Activated CD4-positive, alpha-beta T cell treated with anti-CD3 and anti-CD28 coated beads, Interleukin-2, Interleukin-6, amounts not matched to agents 100 ng/mL and 50 ng/mL, durations not matched to agents 16 hours and 8 hours (primary cell): ENCODE results near the gene P4HA2.

Source experiments
- DNase-seq: peaks from one replicate; pipeline ENCODE4 v3.0.0-alpha.2; 2020

Gene P4HA2

GRCh38 chr5:132227485-132228240 lies at the start of gene P4HA2:
Gene P4HA2, minus strand, starts transcription at chr5:132227853. Its CDS starts 9,227 bp downstream, at chr5:132218626.
- peak; percentile 73 for DNase-seq

- DNase-seq = no peak
Observed at GRCh38 chr5:132277256-132277655, 49.6 kb upstream of the P4HA2 start.

GRCh38 chr5:132275367-132276220 lies 47.9 kb upstream of the P4HA2 start:
- DNase-seq = no peak

GRCh38 chr5:132274050-132274792 lies 46.6 kb upstream of the P4HA2 start:
- DNase-seq = no peak

GRCh38 chr5:132273631-132274030 lies 46.0 kb upstream of the P4HA2 start:
- no peak for DNase-seq

GRCh38 chr5:132272311-132273210 lies 44.9 kb upstream of the P4HA2 start:
- peak; percentile 76 for DNase-seq

GRCh38 chr5:132271251-132272246 lies 43.9 kb upstream of the P4HA2 start:
- DNase-seq = peak; percentile 15

- no peak for DNase-seq
Observed at GRCh38 chr5:132270706-132271105, 43.1 kb upstream of the P4HA2 start.

GRCh38 chr5:132270335-132270665 lies 42.6 kb upstream of the P4HA2 start:
- no peak for DNase-seq

GRCh38 chr5:132269635-132270334 lies 42.1 kb upstream of the P4HA2 start:
- DNase-seq = no peak

- no peak for DNase-seq
Observed at GRCh38 chr5:132268769-132269551, 41.3 kb upstream of the P4HA2 start.

GRCh38 chr5:132267931-132268768 lies 40.5 kb upstream of the P4HA2 start:
- no peak for DNase-seq

GRCh38 chr5:132267166-132267739 lies 39.6 kb upstream of the P4HA2 start:
- DNase-seq = no peak

GRCh38 chr5:132266836-132267160 lies 39.1 kb upstream of the P4HA2 start:
- no peak for DNase-seq

- no peak for DNase-seq
Observed at GRCh38 chr5:132266031-132266835, 38.6 kb upstream of the P4HA2 start.

- no peak for DNase-seq
Observed at GRCh38 chr5:132265336-132266030, 37.8 kb upstream of the P4HA2 start.
